B cell (primary cell): ENCODE measurements around the gene PSMA2.

Experiments used
- CTCF ChIP-seq: fragments of 200-600 bp; IDR thresholded peaks from one replicate; pipeline ENCODE4 v1.8.0; 2022; ENCODE audit warnings: antibody characterized with exemption, mild to moderate bottlenecking
- EZH2 ChIP-seq: IDR thresholded peaks from 2 replicates; pipeline ENCODE4 v1.6.1; 2012; ENCODE audit warnings: borderline replicate concordance, low read depth, mild to moderate bottlenecking, moderate library complexity, low read length; ENCODE audit not compliant: insufficient read depth, poor library complexity, severe bottlenecking

- TF ChIP-seq CTCF (no peak), EZH2 (no peak)
Measured at GRCh38 chr7:42945821-42946626, 14.1 kb upstream of the PSMA2 start.
